ENCODE measurements around the gene SLC22A1.
"Not testable (repeated sequence)": the region's sequence is repeated elsewhere in the genome, so short reads cannot be mapped to it uniquely, and the experiment has no call there.

The SLC22A1 gene

DNA sequence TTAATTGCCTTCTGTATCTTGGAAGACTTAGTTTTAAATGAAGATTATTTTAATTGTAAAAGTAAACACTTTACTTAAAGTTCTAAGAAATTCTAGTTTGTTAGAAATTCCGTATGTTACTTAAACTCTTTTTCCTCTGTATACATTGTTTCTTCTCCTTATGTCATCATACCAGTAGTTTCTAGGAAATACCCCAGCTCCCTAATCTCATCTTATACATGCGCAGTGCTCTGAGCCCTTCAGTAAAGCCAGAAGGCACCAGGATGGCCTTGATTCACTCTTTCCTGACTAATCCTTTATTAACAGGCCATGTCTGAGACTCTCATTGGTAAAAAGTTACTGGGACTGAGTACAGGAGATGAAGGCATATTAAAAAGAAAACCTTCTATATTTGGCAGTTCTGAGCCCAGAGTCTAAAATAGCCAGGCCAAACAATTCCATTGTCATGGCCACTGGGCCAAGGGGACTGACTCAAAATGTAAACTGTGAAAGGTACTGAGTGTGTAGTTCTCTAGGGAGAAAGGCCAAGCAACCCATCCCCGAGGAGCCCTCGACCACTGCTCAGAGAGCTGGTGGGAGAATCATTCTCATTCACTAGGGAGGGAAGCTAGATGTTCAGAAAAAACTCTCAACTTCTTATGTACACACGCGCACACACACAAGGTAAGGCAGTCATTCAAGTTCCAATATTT is 25.0 kb downstream of the SLC22A1 start:
- Mint-ChIP-seq H3K4me1 (ENCODE audit: low read depth) (no peaks in the 10 kb centered on the region), H3K4me3 (no peak overlapping the region), H3K27ac (no peak overlapping the region), H3K9me3 (no peaks in the 10 kb centered on the region), H3K27me3 (ENCODE audit: low read depth) (no peaks in the 10 kb centered on the region), H3K36me3 (ENCODE audit: low read depth) (no peaks in the 10 kb centered on the region)
- DNase-seq (ENCODE audit: low spot score), result no peak

DNA sequence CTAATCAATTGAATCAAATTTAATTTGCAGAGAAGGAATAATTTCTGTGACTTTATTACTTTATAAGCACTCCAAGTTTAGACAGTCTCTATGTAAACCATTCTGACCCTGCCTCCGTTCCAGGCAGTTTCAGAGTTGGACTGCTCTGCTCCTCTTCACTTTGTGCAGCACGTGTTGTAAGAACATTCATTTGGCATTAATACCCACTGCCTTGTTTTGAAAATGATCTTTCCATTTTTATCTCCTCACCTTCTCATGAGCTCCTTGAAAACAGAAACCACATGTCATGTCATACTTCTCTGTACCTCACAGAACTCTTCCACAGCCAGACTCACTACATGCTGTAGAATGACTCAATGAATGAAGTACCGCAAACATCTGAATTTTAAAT is 25.5 kb downstream of the SLC22A1 start:
- Mint-ChIP-seq H3K36me3 (ENCODE audit: low read depth) (no peaks in the 10 kb centered on the region), H3K4me3 (no peak overlapping the region), H3K27ac (no peak overlapping the region), H3K9me3 (no peaks in the 10 kb centered on the region), H3K27me3 (ENCODE audit: low read depth) (no peaks in the 10 kb centered on the region), H3K4me1 (ENCODE audit: low read depth) (no peaks in the 10 kb centered on the region)
- no peak for DNase-seq (ENCODE audit: low spot score)

DNA sequence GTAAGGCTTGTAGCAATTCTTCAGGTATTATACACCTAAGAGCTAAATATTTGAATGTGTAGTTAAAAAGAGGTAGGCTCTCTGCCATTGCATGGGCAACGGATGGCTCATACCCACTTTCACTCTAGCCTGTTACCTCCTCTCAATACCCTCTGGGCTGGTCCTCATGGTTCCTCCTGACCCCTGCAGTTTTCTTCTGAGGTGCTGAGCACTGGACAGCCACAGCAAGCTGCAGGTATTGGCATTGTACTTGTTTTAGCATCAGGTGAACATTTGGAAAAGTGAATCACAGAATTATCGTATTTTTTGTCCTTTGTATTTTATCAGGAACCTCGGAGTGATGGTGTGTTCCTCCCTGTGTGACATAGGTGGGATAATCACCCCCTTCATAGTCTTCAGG is 32.9 kb downstream of the SLC22A1 start:
- DNase-seq (ENCODE audit: low spot score), result no peak
- Mint-ChIP-seq H3K9me3 (no peaks in the 10 kb centered on the region), H3K27me3 (ENCODE audit: low read depth) (no peaks in the 10 kb centered on the region), H3K36me3 (ENCODE audit: low read depth) (no peaks in the 10 kb centered on the region), H3K4me1 (ENCODE audit: low read depth) (no peaks in the 10 kb centered on the region), H3K27ac (no peak overlapping the region), H3K4me3 (no peak overlapping the region)

DNA sequence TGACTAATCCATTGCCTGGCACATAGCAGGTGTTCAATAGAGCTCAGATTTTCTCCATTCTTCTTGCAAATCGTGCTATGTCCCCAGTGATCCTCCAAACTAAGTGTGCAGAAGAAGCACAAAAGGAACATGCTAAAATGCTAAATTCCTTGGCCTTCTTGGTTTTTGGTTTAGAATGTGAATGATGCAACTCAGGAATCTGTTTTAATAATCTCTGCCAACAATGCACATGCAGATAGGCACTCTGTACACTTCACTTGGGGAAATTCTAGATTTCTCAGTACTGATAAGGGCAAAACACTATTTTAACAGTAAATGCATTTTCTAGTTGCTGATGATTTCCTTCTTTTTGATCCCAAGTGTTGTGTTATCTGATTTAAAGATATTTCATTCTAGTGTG is 35.2 kb downstream of the SLC22A1 start:
- no peaks in the 10 kb centered on the region for H3K27me3 Mint-ChIP-seq (ENCODE audit: low read depth)
- H3K27ac Mint-ChIP-seq, result no peak overlapping the region
- no peak overlapping the region for H3K4me3 Mint-ChIP-seq
- no peaks in the 10 kb centered on the region for H3K4me1 Mint-ChIP-seq (ENCODE audit: low read depth)
- no peak for DNase-seq (ENCODE audit: low spot score)
- no peaks in the 10 kb centered on the region for H3K36me3 Mint-ChIP-seq (ENCODE audit: low read depth)
- H3K9me3 Mint-ChIP-seq, result no peaks in the 10 kb centered on the region

DNA sequence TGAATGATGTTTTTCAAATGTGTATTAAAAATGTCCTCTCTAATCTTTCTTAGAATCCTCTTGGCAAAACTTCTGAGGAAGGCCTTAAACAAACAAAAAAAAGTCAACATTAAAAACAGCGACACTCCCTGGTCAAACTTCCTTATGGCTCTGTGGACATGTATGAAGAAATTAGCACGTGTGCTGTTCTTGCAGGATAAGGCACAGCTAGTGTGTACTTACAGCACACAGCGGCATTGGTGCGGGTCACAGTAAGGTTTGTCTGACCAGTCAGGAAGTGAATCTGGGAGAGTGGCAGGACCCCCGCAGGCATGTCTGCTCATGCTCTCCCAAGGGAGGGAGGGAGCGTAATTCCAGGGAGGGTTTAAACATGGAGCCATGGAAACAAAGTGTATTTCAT is 38.8 kb downstream of the SLC22A1 start:
- DNase-seq (ENCODE audit: low spot score), result no peak
- no peaks in the 10 kb centered on the region for H3K36me3 Mint-ChIP-seq (ENCODE audit: low read depth)
- H3K27ac Mint-ChIP-seq, result no peak overlapping the region
- no peaks in the 10 kb centered on the region for H3K4me1 Mint-ChIP-seq (ENCODE audit: low read depth)
- H3K9me3 Mint-ChIP-seq, result no peaks in the 10 kb centered on the region
- H3K4me3 Mint-ChIP-seq, result no peak overlapping the region
- H3K27me3 Mint-ChIP-seq (ENCODE audit: low read depth), result no peaks in the 10 kb centered on the region

DNA sequence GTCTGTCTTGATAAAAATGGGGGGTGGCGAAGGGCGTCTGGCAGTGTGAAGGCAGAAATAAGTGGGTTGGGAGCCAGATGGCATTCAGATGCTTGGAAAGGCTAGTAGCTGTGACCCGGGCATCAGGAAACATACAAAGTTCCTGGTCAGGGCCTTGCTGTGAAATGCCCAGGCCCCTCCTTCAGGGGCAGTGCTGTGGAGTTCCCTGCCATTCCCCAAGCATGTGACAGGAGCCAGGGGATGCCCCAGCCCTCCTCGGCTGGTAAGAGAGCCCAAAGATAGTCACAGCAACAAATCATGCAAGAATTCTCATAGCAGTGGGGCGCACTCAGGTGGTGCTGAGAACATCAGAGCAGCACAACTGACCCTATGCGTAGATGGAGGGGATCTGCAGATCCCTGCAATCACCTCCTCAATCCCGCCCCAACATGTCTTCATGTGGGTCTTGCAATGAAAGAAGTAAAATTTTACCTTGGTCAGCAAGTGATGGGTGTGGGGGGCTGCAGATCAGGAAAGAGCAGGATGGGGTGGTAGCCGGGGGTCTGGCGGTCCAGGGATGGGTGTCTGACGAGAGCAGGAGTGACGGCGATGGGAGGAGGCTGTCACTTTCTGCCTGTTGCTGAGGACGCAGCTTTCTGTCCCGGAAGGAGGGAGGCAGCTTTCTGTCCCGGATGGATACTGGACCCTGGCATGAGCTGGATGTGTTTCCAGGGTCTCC is 39.5 kb downstream of the SLC22A1 start:
- no peaks in the 10 kb centered on the region for H3K36me3 Mint-ChIP-seq (ENCODE audit: low read depth)

DNA sequence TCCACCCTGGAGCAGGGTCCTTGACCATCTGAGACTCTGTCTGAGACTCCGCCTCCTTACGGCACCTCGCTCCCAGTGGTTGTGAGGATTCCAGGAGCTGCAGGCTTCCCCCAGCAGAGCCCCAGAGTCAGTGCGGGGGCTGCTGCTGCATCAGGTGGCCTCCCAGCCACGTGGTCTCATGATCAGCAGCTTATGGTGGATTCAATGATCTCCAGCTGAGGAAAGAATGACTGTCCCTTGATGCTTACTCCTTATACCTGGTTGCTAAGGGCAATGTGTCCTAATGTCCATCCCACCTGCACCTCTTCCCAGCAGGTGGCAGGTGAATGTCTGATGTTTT is 40.0 kb downstream of the SLC22A1 start:
- Mint-ChIP-seq H3K9me3 (no peaks in the 10 kb centered on the region), H3K27ac (no peak overlapping the region), H3K27me3 (ENCODE audit: low read depth) (no peaks in the 10 kb centered on the region), H3K4me3 (no peak overlapping the region), H3K4me1 (ENCODE audit: low read depth) (no peaks in the 10 kb centered on the region), H3K36me3 (ENCODE audit: low read depth) (no peaks in the 10 kb centered on the region)
- no peak for DNase-seq (ENCODE audit: low spot score)

More for the DNA sequence above, 39.5 kb downstream of the SLC22A1 start:
- Mint-ChIP-seq H3K4me3 (no peak overlapping the region), H3K4me1 (ENCODE audit: low read depth) (no peaks in the 10 kb centered on the region), H3K9me3 (no peaks in the 10 kb centered on the region), H3K27me3 (ENCODE audit: low read depth) (no peaks in the 10 kb centered on the region), H3K27ac (no peak overlapping the region)
- no peak for DNase-seq (ENCODE audit: low spot score)

DNA sequence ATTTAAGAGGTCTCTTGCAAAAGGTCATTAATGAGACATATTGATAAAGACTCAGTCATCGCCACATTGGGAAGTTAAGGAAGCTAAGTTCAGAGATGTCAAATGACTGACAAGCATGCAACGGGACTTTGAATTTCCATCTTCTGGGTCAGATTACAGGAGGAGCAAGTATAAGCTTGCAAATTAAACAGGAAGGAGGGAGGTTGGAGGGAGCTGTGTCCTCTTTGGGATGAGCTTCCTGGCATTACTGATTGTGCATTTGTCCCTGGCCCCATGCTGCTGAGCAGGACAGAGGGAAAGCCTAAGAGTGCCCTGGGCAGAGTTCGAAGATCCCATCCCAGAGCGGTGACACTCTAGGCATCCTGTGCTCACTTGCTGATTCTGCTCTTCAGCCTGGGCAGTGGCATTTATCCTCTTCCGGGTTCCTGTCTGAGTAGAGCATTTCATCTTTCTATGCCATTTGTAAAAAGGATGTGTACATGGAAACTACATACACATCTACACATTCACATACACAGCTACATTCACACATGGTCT is 40.5 kb downstream of the SLC22A1 start:
- no peak for DNase-seq (ENCODE audit: low spot score)
- Mint-ChIP-seq H3K36me3 (ENCODE audit: low read depth) (no peaks in the 10 kb centered on the region), H3K9me3 (no peaks in the 10 kb centered on the region), H3K4me3 (no peak overlapping the region), H3K4me1 (ENCODE audit: low read depth) (no peaks in the 10 kb centered on the region), H3K27ac (no peak overlapping the region), H3K27me3 (ENCODE audit: low read depth) (no peaks in the 10 kb centered on the region)

DNA sequence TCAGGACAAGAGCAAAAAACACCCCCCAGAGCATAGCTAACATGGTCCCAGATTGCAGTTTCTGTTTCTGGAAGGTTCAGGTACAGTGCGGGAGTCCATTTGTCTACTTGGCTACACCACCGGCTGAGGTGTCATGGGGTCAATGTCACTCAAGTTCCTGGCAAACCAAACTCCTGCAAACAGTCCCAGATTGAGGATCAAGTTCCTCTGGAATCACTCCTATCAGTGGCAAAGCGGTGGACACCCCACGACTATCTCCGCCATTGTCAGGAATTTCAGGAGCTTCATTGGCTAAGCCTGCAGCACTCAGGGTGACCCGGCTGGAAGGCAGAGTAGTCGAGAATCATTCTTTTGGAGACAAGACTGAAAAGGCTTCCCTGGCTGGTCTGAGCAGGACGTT is 41.8 kb downstream of the SLC22A1 start:
- Mint-ChIP-seq H3K4me3 (no peak overlapping the region), H3K27me3 (ENCODE audit: low read depth) (no peaks in the 10 kb centered on the region), H3K36me3 (ENCODE audit: low read depth) (no peaks in the 10 kb centered on the region), H3K4me1 (ENCODE audit: low read depth) (no peaks in the 10 kb centered on the region), H3K27ac (no peak overlapping the region), H3K9me3 (no peaks in the 10 kb centered on the region)
- no peak for DNase-seq (ENCODE audit: low spot score)

DNA sequence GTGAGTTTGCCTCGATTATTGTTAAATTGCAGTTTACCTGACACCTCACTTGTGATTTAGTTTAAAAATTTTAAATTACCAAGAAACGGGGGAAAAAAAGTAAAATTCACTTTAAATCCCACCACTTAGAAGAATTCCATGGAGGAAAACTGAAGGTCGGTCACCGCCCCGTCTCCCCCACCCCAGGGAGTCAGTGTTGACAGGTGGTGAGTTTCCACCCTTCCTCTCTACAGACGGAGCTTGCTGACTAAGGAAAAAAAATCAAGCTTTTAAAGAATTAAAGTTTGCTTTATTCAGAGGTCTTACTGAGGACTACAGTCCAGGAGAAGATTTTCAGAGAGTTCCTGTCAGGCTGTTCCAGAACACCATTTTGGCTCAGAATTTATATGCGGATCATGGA is 42.3 kb downstream of the SLC22A1 start:
- Mint-ChIP-seq H3K4me3 (no peak overlapping the region), H3K4me1 (ENCODE audit: low read depth) (no peaks in the 10 kb centered on the region), H3K36me3 (ENCODE audit: low read depth) (no peaks in the 10 kb centered on the region)

DNA sequence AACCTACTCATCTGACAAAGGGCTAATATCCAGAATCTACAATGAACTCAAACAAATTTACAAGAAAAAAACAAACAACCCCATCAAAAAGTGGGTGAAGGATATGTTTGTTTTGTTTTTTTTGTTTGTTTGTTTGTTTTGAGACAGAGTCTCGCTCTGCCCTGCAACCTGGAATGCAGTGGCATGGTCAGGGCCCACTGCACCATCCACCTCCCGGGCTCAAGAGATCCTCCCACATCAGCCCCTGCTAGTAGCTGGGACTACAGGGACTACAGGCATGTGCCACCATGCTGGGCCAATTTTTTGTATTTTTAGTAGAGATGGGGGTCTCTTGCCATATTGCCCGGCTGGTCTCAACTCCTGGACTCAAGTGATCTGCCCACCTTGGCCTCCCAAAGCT is 44.3 kb downstream of the SLC22A1 start:
- DNase-seq (ENCODE audit: low spot score); H3K36me3 Mint-ChIP-seq (ENCODE audit: low read depth); H3K27ac Mint-ChIP-seq; H3K4me3 Mint-ChIP-seq; H3K4me1 Mint-ChIP-seq (ENCODE audit: low read depth); H3K9me3 Mint-ChIP-seq; H3K27me3 Mint-ChIP-seq (ENCODE audit: low read depth): not testable (repeated sequence)

More for the DNA sequence above, 42.3 kb downstream of the SLC22A1 start:
- H3K27ac Mint-ChIP-seq, result no peak overlapping the region
- H3K27me3 Mint-ChIP-seq (ENCODE audit: low read depth), result no peaks in the 10 kb centered on the region
- H3K9me3 Mint-ChIP-seq, result no peaks in the 10 kb centered on the region
- no peak for DNase-seq (ENCODE audit: low spot score)

DNA sequence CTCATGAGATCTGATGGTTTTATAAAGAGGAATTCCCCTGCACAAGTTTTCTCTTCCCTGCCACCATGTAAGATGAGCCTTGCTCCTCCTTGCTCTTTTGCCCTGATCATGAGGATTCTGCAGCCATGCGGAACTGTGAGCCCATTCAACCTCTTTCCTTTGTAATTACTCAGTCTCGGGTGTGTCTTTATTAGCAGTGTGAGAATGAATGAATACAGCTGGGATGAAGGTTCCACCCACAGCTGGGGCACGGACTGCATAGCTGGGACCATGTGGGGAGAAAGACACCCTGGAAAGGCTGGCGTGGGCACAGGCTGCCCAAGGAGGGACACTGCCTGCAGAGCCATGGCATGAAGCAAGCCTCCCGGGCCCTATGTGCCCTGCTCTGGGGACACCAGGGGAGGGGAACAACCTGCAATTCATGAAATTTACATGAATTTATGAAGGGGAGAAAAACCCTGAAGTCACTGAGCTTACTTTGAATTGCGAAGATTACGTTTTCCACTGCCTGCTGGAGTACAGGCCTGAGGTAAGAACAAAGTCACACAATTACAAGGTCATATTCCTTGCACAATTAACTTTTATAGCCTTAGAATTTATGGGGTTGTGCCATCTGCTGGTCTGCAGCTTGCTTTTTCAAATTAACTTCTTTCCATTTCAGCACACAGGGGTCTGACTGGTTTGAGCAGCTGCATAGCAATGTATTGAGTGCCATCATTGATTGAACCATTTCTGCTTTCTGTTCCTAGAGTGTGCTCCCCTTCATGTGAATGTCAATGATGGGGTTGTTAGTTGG is 46.2 kb downstream of the SLC22A1 start:
- Mint-ChIP-seq H3K36me3 (ENCODE audit: low read depth) (no peaks in the 10 kb centered on the region), H3K27me3 (ENCODE audit: low read depth) (no peaks in the 10 kb centered on the region), H3K4me1 (ENCODE audit: low read depth) (no peaks in the 10 kb centered on the region), H3K27ac (no peak overlapping the region), H3K4me3 (no peak overlapping the region), H3K9me3 (no peaks in the 10 kb centered on the region)
- no peak for DNase-seq (ENCODE audit: low spot score)

DNA sequence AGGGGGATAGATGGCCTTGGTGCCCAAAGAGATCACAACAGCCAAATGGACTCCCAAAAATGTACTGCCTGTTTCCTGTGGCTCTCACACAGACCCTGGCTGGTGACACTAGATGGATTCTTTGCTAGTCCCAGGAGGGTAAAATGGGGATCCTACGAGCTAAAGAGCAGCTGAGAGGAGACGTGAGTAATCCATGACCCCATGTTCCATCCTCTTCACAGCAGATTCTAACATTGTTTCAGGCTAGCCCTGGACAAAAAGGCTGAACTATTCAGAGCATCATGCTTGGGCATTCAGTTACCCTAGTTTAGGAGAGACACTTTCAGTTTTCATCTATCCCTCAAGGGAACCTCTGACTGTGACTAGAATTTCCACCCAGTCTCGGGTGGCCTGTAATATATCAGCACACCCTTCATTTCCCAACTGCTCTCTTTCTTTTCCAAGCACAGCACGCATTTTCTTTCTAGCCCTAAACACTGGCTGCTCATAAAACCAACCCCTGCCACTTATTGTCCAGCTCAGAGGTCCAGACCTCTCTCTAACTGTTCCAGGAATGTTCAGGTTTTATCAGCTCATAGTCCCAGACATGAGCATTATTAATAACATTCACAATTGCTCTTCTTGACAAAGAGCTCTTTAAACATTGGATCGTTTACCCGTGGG is 48.5 kb downstream of the SLC22A1 start:
- H3K9me3 Mint-ChIP-seq, result no peaks in the 10 kb centered on the region
- no peaks in the 10 kb centered on the region for H3K27me3 Mint-ChIP-seq (ENCODE audit: low read depth)
- no peak for DNase-seq (ENCODE audit: low spot score)
- H3K27ac Mint-ChIP-seq, result no peak overlapping the region
- H3K4me3 Mint-ChIP-seq, result no peak overlapping the region
- H3K4me1 Mint-ChIP-seq (ENCODE audit: low read depth), result no peaks in the 10 kb centered on the region
- H3K36me3 Mint-ChIP-seq (ENCODE audit: low read depth), result no peaks in the 10 kb centered on the region

DNA sequence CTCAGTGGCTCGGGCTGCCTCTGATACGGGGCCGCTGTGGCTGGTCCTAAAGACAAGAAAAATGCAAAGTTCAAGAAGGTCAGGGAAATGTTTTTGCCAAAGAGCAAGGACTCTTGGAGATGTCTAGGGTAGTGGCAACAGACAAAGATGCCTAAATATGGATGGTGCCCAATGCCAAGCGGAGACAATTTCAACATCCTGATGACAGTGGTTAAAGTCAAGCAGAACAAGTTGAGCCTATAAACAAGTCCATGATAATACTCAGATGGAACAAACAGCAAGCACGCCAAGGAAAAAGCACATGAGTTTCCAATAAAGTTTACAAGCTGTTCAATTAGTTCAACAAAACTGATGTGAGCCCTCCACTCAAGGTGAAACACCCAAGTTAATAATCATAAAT is 51.1 kb downstream of the SLC22A1 start:
- Mint-ChIP-seq H3K9me3 (no peaks in the 10 kb centered on the region), H3K27ac (no peak overlapping the region), H3K36me3 (ENCODE audit: low read depth) (no peaks in the 10 kb centered on the region), H3K4me1 (ENCODE audit: low read depth) (no peaks in the 10 kb centered on the region), H3K27me3 (ENCODE audit: low read depth) (peaks cover 2% of the 10 kb centered on the region), H3K4me3 (no peak overlapping the region)
- DNase-seq (ENCODE audit: low spot score), result no peak
